CD8-positive, alpha-beta memory T cell (primary cell): ENCODE results near the gene CTRB1. TPM values are rescaled to one million over a fixed set of nuclear protein-coding genes. Genes with fewer than 3 reads are reported as not detected.

Experiments
- CTCF ChIA-PET: fragments of 350-600 bp; sonication (Branson Sonifier 250); formaldehyde crosslinking; loops from one replicate; lab custom pipeline; 2021; ENCODE audit warnings: antibody characterized with exemption; lab: Charles Lee
- POLR2A ChIA-PET: fragments of 350-600 bp; sonication (Branson Sonifier 250); formaldehyde crosslinking; loops from one replicate; lab custom pipeline; 2021; ENCODE audit warnings: antibody characterized with exemption; lab: Charles Lee
- DNase-seq, 5 donors: peaks; one replicate each; pipeline versions ENCODE4 v3.0.0 to v3.0.0-alpha.2; 2020 to 2022; ENCODE audit warnings: mixed read lengths in 1 of 5
- H3K27ac ChIP-seq: one replicate; pipeline ENCODE4 v1.7.0; 2013; ENCODE audit warnings: low read depth, mild to moderate bottlenecking, low read length, moderate library complexity
- H3K27me3 ChIP-seq: 2 replicates; pipeline ENCODE4 v1.7.0; 2013; ENCODE audit warnings: low read length, mild to moderate bottlenecking; ENCODE audit not compliant: insufficient read depth, poor library complexity, severe bottlenecking
- H3K36me3 ChIP-seq: 2 replicates; pipeline ENCODE4 v1.7.0; 2013; ENCODE audit warnings: mild to moderate bottlenecking, low read length, moderate library complexity; ENCODE audit not compliant: insufficient read depth
- H3K4me1 ChIP-seq: 2 replicates; pipeline ENCODE4 v1.7.0; 2013; ENCODE audit warnings: mild to moderate bottlenecking, low read length, moderate library complexity; ENCODE audit not compliant: insufficient read depth
- H3K4me3 ChIP-seq: 2 replicates; pipeline ENCODE4 v1.7.0; 2013; ENCODE audit warnings: mild to moderate bottlenecking, low read length
- H3K9me3 ChIP-seq: 2 replicates; pipeline ENCODE4 v1.7.0; 2013; ENCODE audit warnings: mild to moderate bottlenecking, low read length
- H3K27ac Mint-ChIP-seq, 8 donors: one replicate each; pipeline ENCODE4 v1.8.0; 2020 to 2021; ENCODE audit warnings: mixed read lengths in 8 of 8, mild to moderate bottlenecking in 6 of 8, inconsistent platforms in 3 of 8, moderate library complexity in 3 of 8
- H3K27me3 Mint-ChIP-seq, 2 donors: one replicate each; pipeline ENCODE4 v1.8.0; 2020 to 2021; ENCODE audit warnings: mixed read lengths in 2 of 2, mild to moderate bottlenecking in 1 of 2, moderate library complexity in 1 of 2
- H3K36me3 Mint-ChIP-seq, 3 donors: one replicate each; pipeline ENCODE4 v1.8.0; 2020 to 2021; ENCODE audit warnings: mixed read lengths in 3 of 3, inconsistent platforms in 1 of 3, mild to moderate bottlenecking in 1 of 3
- H3K4me1 Mint-ChIP-seq, 3 donors: one replicate each; pipeline ENCODE4 v1.8.0; 2020 to 2021; ENCODE audit warnings: mixed read lengths in 3 of 3, inconsistent platforms in 1 of 3, mild to moderate bottlenecking in 1 of 3
- H3K4me3 Mint-ChIP-seq, 7 donors: one replicate each; pipeline ENCODE4 v1.8.0; 2020 to 2021; ENCODE audit warnings: mixed read lengths in 7 of 7, mild to moderate bottlenecking in 6 of 7, moderate library complexity in 4 of 7, inconsistent platforms in 2 of 7
- H3K9me3 Mint-ChIP-seq, 5 donors: one replicate each; pipeline ENCODE4 v1.8.0; 2020 to 2022; ENCODE audit warnings: mixed read lengths in 5 of 5, mild to moderate bottlenecking in 3 of 5, moderate library complexity in 2 of 5, inconsistent platforms in 1 of 5
- polyA plus RNA-seq: library from polyadenylated mRNA; unstranded; fragments of 300-500 nt; fragmentation: Illumina TruSeq; gene quantifications from one replicate; pipeline ENCODE4 v1.2.3, GENCODE V29; 2021
- total RNA-seq, 2 experiments: library from RNA; stranded (reverse); gene quantifications; one replicate each; pipeline ENCODE4 v1.2.3, GENCODE V29; 2021

CTRB1 gene
- total and polyA plus RNA-seq, 3 experiments from 2014 or later, result not detected

DNA sequence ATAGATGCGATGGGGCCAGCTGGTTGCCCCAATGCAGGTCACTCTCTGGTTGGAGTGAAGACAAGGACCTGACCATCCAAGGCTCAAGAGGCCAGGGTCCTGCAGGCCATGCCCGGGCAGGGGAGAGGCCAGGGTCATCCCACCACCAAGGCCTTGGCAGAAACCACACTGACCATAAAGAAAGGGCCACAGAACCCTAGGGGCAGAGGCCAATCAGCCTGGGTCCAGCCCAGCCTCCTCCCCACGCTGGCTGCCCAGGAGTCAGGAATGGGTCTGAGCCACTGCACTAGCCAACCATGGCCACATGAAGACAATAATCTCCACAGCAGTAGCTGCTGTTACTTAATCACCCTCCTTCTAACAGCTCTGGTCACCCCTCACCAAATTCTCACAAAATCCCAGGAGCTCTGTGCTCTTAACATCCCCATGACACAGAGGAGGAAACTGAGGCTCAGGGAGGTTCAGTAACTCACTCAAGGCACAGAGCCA lies 42.8 kb downstream of the CTRB1 start:
- Mint-ChIP-seq H3K4me3 (no peak overlapping the region), H3K9me3 (peaks cover 0 to 1% (median 0%) of the 10 kb centered on the region in 5 donors), H3K27ac (no peak overlapping the region), H3K4me1 (peaks cover 4 to 12% (median 9%) of the 10 kb centered on the region in 3 donors), H3K27me3 (peaks cover 31 to 64% of the 10 kb centered on the region in 2 donors), H3K36me3 (no peaks in the 10 kb centered on the region)
- H3K27me3 ChIP-seq, result peaks cover 20% of the 10 kb centered on the region
- H3K4me3 ChIP-seq, result no peak overlapping the region
- H3K27ac ChIP-seq, result no peak overlapping the region
- ChIA-PET CTCF (interaction anchor here (1.3 kb wide), 1 partner anchor 28 kb away, joined by 3 read pairs; no protein-coding TSS in a partner anchor), POLR2A (no interaction called here)
- no peak for DNase-seq
- H3K36me3 ChIP-seq, result no peaks in the 10 kb centered on the region
- H3K9me3 ChIP-seq, result no peaks in the 10 kb centered on the region
- H3K4me1 ChIP-seq, result no peaks in the 10 kb centered on the region

DNA sequence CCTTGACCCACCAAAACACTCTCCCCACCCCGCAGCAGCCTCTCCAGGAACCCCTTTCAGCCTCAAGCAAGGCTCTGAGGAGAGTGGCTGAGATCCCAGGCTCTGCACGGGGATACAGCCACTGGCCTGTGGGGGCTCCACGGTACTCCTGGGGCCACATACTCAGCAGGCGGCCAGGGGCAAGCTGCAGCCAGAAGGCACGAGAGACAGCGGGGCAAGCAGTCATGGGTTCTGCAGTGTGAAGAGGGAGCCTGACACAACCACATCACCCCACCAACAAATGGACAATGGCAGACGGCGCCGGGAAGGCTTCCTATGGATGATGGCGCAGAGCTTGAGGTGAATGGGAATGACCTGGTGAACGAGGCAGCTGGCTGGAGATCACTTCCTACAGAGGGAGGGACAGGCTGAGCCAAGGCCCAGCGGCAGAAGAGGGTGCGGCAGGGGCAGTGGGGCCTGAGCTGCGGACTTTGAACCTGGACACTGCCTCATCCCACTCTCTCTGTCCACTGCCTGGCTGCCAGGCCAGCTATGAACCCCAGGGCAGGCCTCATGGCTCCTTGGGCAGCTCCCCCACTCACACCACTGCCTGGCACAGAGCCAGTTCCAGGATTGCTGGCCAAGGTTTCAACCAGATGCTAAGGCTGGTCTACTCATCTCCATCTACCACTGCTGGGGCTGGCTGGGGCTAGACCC lies 43.5 kb downstream of the CTRB1 start:
- Histone ChIP-seq H3K36me3 (no peaks in the 10 kb centered on the region), H3K9me3 (no peaks in the 10 kb centered on the region), H3K4me3 (no peak overlapping the region), H3K27me3 (peaks cover 22% of the 10 kb centered on the region), H3K4me1 (no peaks in the 10 kb centered on the region), H3K27ac (no peak overlapping the region)
- Mint-ChIP-seq H3K27me3 (peaks cover 33 to 58% of the 10 kb centered on the region in 2 donors), H3K9me3 (peaks cover 0 to 1% (median 0%) of the 10 kb centered on the region in 5 donors), H3K36me3 (no peaks in the 10 kb centered on the region), H3K27ac (peak overlapping the region in 1 of 8 donors; percentile 34), H3K4me3 (no peak overlapping the region), H3K4me1 (peaks cover 4 to 12% (median 9%) of the 10 kb centered on the region in 3 donors)
- DNase-seq, result no peak
- CTCF ChIA-PET, result interaction anchor here (1.3 kb wide), 1 partner anchor 29 kb away, joined by 3 read pairs; no protein-coding TSS in a partner anchor
- POLR2A ChIA-PET, result no interaction called here

DNA sequence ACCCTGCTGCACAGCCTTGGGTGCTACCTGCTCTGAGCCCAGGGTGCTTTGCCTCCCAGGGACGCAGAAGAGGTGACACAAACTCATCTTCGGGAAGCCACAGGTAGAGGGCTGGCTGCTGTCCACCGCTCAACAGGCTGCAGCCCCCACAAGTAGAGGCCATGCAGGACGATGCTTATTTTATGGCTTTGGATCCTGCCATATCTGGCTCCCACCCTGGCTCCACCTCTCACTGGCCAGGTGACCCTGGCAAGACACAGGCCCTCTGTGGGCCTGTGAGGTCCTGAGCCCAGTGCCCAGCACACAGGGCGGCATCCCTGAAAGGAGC lies 44.0 kb downstream of the CTRB1 start:
- H3K36me3 Mint-ChIP-seq, result no peaks in the 10 kb centered on the region
- ChIA-PET CTCF (no interaction called here), POLR2A (no interaction called here)
- Histone ChIP-seq H3K36me3 (no peaks in the 10 kb centered on the region), H3K9me3 (no peaks in the 10 kb centered on the region), H3K27ac (no peak overlapping the region), H3K4me1 (no peaks in the 10 kb centered on the region), H3K4me3 (no peak overlapping the region), H3K27me3 (peaks cover 22% of the 10 kb centered on the region)
- H3K27ac Mint-ChIP-seq, result peak overlapping the region in 1 of 8 donors; percentile 34
- H3K27me3 Mint-ChIP-seq, result peaks cover 33 to 57% of the 10 kb centered on the region in 2 donors
- H3K4me3 Mint-ChIP-seq, result no peak overlapping the region
- DNase-seq, result no peak
- peaks cover 0 to 1% (median 0%) of the 10 kb centered on the region in 5 donors for H3K9me3 Mint-ChIP-seq
- H3K4me1 Mint-ChIP-seq, result peaks cover 4 to 12% (median 9%) of the 10 kb centered on the region in 3 donors

DNA sequence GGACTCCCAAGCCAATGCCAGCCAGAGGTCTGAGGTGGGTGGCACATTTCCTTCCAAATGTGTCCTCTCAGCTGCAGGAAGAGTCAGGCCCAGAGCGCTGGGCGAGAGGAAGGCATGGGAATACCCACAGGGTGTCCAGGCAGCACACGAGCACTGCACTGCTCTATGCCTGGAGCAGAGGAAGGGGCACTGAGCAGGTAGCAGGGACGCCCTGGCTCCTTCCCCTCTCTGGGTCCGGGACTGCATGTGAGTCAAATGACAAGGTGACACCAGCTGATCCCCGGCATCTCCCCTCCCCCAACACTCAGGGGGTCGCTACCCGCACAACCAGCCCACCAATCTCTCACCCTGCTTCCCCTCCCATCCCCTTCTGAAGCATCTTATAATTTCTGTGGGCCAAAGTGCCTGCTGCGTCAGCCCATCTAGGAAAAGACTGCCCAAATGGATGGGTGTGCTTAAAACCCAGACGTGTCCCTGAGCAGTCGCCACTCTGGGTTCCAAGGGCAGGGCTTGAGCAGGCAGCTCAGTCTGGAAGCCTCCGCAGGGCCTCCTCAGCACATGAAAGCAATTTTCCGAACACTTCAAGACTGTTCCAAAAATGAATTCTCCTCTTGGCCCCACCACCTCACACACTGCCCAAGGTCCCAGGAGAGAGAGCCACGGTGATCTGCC lies 44.6 kb downstream of the CTRB1 start:
- H3K27me3 Mint-ChIP-seq, result peaks cover 33 to 50% of the 10 kb centered on the region in 2 donors
- DNase-seq, result no peak
- peaks cover 22% of the 10 kb centered on the region for H3K27me3 ChIP-seq

DNA sequence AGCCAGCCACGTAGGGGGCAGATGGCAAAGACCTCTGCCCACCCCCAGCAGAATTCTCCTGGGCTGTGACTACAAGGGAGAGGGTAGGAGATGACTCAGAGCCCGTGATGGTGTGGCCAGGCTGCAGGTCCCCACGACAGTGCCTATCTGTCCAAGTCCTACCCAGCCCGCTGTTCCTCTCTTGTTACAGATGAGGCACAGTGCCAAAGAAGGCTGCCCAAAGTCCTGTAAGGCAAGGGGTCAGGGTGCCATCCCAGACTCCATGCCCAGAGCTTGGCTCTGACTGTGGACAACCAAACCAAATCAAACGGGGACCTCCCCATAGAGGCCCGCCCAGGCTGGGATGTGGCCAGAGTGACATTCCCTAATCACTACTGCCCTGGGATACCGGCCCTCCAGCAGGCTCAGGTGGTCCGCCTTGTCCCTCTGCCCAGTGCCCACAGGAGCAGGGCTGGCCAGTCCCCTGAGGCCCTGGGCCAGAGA lies 45.2 kb downstream of the CTRB1 start:
- peaks cover 20% of the 10 kb centered on the region for H3K27me3 ChIP-seq

More for the DNA sequence above, 44.6 kb downstream of the CTRB1 start:
- Histone ChIP-seq H3K36me3 (no peaks in the 10 kb centered on the region), H3K4me3 (no peak overlapping the region), H3K9me3 (no peaks in the 10 kb centered on the region), H3K4me1 (no peaks in the 10 kb centered on the region), H3K27ac (no peak overlapping the region)
- Mint-ChIP-seq H3K27ac (no peak overlapping the region), H3K4me1 (peaks cover 4 to 12% (median 9%) of the 10 kb centered on the region in 3 donors), H3K9me3 (peaks cover 0 to 1% (median 0%) of the 10 kb centered on the region in 5 donors), H3K4me3 (no peak overlapping the region), H3K36me3 (no peaks in the 10 kb centered on the region)
- ChIA-PET CTCF (no interaction called here), POLR2A (no interaction called here)

DNA sequence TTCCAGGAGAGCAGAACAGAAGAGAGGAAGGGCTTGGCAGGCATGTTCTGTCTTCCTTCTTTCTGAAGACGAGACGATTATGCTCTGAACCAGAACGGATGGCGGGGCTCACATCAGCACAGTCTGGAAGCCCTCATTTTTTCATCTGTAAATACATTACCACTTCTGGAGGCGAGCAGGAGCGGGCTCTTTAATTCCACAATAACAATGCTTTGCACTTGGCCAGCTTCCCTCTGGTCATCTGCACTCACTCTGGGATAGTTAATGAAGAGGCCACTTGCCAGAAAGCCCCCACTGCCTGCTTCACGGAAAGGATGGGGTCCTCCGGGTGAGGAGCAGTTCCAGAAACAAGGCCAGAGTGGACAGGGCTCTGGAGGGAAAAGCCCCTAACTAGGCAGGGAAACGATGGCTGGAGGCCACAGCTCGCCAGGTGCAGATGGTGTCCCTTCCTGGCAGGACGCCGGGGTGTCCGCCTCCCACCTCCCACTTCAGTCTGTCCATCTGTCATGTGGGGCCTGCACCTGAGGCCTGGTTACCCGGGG lies 45.7 kb downstream of the CTRB1 start:
- no peak overlapping the region for H3K27ac Mint-ChIP-seq
- H3K4me1 ChIP-seq, result no peaks in the 10 kb centered on the region
- no peaks in the 10 kb centered on the region for H3K36me3 Mint-ChIP-seq
- H3K27me3 ChIP-seq, result peaks cover 20% of the 10 kb centered on the region
- peaks cover 0 to 1% (median 0%) of the 10 kb centered on the region in 5 donors for H3K9me3 Mint-ChIP-seq
- no peak overlapping the region for H3K4me3 ChIP-seq
- no peaks in the 10 kb centered on the region for H3K9me3 ChIP-seq
- peak overlapping the region; percentile 46 to 88 (median 60) for H3K4me3 Mint-ChIP-seq
- ChIA-PET CTCF (no interaction called here), POLR2A (no interaction called here)
- peaks cover 4 to 12% (median 9%) of the 10 kb centered on the region in 3 donors for H3K4me1 Mint-ChIP-seq
- H3K36me3 ChIP-seq, result no peaks in the 10 kb centered on the region
- peaks cover 30 to 47% of the 10 kb centered on the region in 2 donors for H3K27me3 Mint-ChIP-seq
- DNase-seq, result no peak
- no peak overlapping the region for H3K27ac ChIP-seq

More for the DNA sequence above, 45.2 kb downstream of the CTRB1 start:
- Mint-ChIP-seq H3K36me3 (no peaks in the 10 kb centered on the region), H3K4me3 (peak overlapping the region; percentile 46 to 88 (median 60)), H3K9me3 (peaks cover 0 to 1% (median 0%) of the 10 kb centered on the region in 5 donors), H3K27ac (no peak overlapping the region), H3K4me1 (peaks cover 4 to 12% (median 9%) of the 10 kb centered on the region in 3 donors), H3K27me3 (peaks cover 35 to 48% of the 10 kb centered on the region in 2 donors)
- no peaks in the 10 kb centered on the region for H3K9me3 ChIP-seq
- H3K27ac ChIP-seq, result no peak overlapping the region
- DNase-seq, result no peak
- ChIA-PET CTCF (no interaction called here), POLR2A (no interaction called here)
- no peaks in the 10 kb centered on the region for H3K4me1 ChIP-seq
- no peak overlapping the region for H3K4me3 ChIP-seq
- H3K36me3 ChIP-seq, result no peaks in the 10 kb centered on the region

DNA sequence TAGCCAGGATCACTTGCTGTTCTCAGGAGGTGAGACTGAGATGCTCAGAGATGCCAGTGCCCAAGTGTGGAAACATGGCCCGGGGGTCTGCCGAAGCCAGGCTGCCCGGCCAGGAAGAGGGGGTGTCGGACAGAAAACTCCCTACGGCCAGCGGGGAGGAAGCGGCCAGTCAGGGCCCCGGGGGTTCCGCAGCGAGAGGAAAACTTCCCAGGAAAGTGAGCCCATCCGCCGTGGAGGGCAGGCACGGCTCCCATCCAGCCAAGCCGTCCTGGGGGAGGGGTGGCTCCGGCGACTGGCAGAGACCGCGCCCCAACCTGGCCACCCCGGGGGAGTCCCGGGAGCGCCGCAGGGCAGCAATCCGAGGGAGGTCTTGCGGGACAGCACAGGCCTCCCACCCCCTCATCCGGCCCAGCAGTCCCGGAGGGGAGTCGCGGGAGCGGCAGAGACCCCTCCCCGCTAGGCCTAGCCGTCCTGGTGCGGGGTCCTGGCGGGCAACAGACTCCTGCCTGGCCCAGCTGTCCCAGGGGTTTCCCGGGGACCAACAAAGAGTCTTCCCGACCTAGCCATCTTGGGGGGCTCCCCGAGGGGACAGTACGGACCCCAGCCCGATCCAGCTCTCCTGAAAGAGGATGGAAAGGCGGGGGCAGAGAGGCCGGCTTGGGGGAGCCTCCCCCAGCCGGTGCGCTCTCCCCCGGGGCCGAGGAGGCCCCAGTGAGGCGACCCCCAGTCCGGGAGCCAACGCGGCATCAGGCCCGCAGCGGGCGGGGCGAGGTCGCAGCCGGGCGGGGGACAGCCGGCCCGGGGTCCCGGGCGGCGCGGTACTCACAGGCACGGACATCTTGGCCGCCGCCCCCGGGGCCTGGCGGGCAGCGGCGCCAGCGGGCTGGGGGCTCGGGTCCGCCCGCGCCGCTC lies 46.5 kb downstream of the CTRB1 start:
- Histone ChIP-seq H3K27ac (peak overlapping the region; percentile 51), H3K4me1 (no peaks in the 10 kb centered on the region), H3K4me3 (peak overlapping the region; percentile 26), H3K36me3 (no peaks in the 10 kb centered on the region), H3K9me3 (no peaks in the 10 kb centered on the region), H3K27me3 (peaks cover 20% of the 10 kb centered on the region)
- CTCF ChIA-PET, result interaction anchor here (1.0 to 1.7 kb wide), 2 partner anchors 14 to 32 kb away, joined by 3 read pairs; no protein-coding TSS in a partner anchor
- peak overlapping the region; percentile 27 to 73 (median 52) for H3K4me3 Mint-ChIP-seq
- POLR2A ChIA-PET, result no interaction called here
- no peak for DNase-seq
- peaks cover 0 to 1% (median 0%) of the 10 kb centered on the region in 5 donors for H3K9me3 Mint-ChIP-seq
- peaks cover 31 to 51% of the 10 kb centered on the region in 2 donors for H3K27me3 Mint-ChIP-seq
- H3K36me3 Mint-ChIP-seq, result no peaks in the 10 kb centered on the region
- no peak overlapping the region for H3K27ac Mint-ChIP-seq
- peaks cover 4 to 12% (median 9%) of the 10 kb centered on the region in 3 donors for H3K4me1 Mint-ChIP-seq
